Measurements from ENCODE around the gene NINJ2.
"Not testable (repeated sequence)": the region's sequence is repeated elsewhere in the genome, so short reads cannot be mapped to it uniquely, and the experiment has no call there.

NINJ2 gene

GRCh38 chr12:588024-588322 lies 75.3 kb downstream of the NINJ2 start:
- DNase-seq (ENCODE audit: low read depth in 2 of 3, low spot score in 1 of 3), result no peak

- no peak for DNase-seq (ENCODE audit: low read depth in 2 of 3, low spot score in 1 of 3)
These were observed 75.9 kb downstream of the NINJ2 start for GRCh38 chr12:587132-588023.

GRCh38 chr12:586318-587071 lies 76.8 kb downstream of the NINJ2 start:
- DNase-seq (ENCODE audit: low read depth in 2 of 3, low spot score in 1 of 3), result no peak

DNA sequence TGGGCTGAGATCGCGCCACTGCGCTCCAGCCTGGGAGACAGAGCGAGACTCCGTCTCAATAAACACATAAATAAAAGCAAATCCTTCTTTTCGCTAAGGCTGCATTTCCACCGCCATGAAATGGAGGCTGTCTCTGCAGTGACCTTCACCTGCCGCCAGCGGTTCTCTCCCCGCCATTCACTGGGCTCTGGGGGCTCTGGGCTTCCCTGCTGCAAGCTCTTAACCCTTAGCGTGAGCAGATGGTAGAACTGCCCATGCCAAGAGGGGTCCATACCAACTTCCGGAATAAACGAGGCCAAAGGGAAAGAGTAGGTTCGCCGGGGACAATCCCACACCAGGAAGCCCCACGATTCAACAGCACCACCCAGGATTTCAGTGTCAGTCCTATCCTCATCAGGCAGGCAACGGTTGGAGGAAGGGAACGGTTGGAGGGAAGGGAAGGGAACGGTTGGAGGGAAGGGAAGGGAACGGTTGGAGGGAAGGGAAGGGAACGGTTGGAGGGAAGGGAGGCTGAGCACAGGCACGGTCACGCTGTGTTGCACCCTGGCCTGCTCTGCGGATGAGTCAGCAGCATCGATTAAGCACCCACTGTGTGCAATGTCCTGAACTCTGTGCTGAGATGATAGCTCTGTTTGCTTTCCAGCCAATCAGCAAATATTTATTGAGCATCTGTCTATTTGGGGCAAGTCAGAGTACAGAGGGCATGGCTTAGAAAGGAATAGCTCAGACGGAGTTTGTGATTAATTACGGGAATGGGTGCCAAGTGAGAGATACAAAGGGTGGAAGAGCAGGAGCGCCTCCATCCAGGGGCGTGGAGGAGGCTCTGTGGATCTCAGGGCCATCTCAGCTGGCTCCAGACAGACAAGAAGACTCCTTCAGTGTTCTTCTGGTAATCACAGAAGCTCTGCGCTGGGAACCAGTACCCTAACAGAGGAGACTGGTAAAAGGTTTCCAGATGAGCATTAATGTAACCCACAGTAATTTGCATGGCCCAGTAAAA lies 77.9 kb downstream of the NINJ2 start:
- DNase-seq (ENCODE audit: low read depth in 2 of 3, low spot score in 1 of 3), result no peak

DNA sequence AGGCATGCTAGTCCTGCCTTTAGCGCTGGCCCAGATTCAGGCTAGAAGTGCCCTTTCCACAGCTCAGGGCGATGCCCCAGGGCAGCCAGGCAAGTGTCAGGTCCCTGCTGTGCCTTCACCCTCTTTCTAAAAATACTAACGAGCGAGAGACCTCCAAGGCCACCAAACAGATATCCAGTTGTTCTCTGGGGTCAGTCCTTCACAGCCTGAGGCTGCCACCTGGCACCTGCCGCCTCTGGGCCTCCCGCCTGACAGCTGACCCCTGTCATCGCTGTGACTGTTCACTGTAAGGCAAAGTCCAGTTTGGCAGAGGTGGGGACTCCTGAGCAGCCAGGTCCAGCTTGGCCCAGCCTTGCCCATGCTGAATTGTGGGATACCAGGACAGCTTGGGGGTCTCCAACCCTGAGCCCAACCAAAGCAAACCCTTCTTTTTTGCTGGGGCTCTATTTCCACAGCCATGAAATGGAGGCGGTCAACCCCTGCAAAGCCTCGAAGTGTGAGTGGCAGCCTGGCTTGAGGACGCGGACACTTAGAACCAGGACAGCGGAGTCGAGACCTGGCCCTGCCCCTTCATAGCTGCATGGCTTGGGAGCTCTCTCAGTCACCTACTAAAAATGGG lies 79.9 kb downstream of the NINJ2 start:
- no peak for DNase-seq (ENCODE audit: low read depth in 2 of 3, low spot score in 1 of 3)

DNA sequence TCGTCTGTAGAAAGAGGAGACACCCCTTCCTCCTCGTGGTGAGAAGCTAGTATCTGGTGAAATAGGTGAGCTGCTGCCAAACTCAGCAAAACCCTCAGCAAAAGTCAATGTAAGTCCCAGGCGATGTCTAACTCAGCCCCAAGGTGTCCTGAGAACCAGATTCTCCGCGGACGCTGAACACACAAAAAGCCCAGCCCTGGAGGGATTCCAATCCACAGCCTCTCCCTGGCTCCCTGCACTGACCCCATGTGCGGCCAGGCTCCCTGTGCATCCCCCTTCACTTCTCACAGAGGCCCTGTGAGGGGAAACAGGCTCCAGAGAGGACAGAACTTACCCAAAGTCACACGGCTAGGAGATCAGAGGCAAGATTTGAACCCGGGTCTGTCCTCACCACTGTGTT lies 81.5 kb downstream of the NINJ2 start:
- DNase-seq (ENCODE audit: low read depth in 2 of 3, low spot score in 1 of 3), result no peak

DNA sequence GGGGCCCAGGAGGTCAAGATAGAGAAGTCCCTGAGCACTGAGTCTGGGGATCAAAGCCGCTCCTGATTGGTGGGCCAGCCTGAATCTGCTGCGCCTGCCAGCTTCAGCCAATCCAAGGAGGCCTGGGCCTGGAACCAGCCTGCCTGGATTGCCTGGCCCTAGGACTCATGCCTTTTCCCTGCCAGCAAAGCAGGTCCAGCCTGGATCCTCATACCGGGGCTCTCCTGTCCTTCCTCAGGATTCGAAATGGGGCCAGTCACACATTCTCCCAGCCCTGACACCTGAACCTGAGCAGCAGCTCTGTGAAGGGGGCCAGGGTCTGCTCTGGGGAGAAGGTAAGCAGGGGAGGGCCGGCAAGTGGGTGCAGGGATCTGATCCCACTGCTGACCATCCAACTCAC lies 81.9 kb downstream of the NINJ2 start:
- DNase-seq (ENCODE audit: low read depth in 2 of 3, low spot score in 1 of 3), result no peak

GRCh38 chr12:580813-581212 lies 82.4 kb downstream of the NINJ2 start:
- no peak for DNase-seq (ENCODE audit: low read depth in 2 of 3, low spot score in 1 of 3)

DNA sequence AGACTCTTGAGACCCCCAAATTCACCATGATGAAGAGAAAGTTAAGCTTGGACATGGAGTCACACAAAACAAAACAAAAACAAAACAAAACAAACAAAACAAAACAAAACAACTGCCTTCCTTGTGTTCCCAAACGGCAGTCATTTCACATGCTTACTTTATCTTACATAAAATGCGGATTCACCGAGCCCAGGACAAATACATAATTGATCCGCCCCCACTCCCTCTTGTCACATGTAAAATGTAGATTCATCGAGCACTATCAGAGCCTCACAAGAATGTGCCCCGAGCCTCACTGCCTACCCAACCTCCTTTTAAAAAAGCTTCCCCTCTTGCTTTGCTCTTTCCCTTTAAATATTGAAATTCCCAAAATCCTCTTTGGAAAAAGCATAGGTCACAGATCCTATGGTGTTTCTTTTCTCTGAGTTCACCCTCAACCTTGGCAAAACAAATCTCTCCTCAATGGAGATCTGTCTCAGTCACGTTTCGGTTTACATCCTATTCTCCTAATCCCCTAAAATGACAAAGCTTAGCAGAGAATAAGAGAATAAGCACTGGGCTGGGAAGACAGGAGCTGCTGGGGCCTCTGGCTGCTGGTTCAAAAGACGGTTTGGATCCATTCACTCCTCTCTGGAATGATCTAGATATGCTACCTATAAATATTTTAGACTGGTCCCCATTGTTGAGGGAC lies 83.7 kb downstream of the NINJ2 start:
- DNase-seq (ENCODE audit: low read depth in 2 of 3, low spot score in 1 of 3), result no peak

- no peak for DNase-seq (ENCODE audit: low read depth in 2 of 3, low spot score in 1 of 3)
These were observed 84.4 kb downstream of the NINJ2 start for GRCh38 chr12:578748-579419.

DNA sequence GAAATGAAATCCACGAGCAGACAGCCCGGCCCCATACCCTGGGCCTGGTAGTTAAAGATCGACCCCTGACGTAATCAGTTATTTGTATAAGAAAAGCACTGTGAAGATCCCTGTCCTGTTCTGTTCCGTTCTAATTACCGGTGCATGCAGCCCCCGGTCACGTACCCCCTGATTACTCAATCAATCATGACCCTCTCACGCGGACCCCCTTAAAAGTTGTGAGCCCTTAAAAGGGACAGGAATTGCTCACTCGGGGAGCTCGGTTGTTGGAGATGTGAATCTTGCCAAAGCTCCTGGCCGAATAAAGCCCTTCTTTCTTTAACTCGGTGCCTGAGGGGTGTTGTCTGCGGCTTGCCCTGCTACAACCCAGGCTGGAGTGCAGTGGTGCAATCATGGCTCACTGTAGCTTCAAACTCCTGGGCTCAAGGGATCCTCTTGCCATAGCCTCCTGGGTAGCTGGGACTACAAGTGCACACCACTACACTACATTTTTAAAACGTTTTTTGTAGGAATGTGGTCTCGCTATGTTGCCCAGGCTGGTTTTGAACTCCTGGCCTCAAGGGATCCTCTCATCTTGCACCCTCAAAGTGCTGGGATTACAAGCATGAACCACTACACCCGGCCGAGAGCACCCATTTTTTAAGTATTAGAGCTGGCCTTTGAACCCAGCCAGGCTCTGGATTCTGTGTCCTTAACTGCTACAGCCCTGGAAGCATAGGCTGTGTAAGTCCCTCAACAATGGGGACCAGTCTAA lies 85.1 kb downstream of the NINJ2 start:
- DNase-seq (ENCODE audit: low read depth in 2 of 3, low spot score in 1 of 3), result not testable (repeated sequence)

- no peak for DNase-seq (ENCODE audit: low read depth in 2 of 3, low spot score in 1 of 3)
These were observed 86.6 kb downstream of the NINJ2 start for GRCh38 chr12:576615-577110.

DNA sequence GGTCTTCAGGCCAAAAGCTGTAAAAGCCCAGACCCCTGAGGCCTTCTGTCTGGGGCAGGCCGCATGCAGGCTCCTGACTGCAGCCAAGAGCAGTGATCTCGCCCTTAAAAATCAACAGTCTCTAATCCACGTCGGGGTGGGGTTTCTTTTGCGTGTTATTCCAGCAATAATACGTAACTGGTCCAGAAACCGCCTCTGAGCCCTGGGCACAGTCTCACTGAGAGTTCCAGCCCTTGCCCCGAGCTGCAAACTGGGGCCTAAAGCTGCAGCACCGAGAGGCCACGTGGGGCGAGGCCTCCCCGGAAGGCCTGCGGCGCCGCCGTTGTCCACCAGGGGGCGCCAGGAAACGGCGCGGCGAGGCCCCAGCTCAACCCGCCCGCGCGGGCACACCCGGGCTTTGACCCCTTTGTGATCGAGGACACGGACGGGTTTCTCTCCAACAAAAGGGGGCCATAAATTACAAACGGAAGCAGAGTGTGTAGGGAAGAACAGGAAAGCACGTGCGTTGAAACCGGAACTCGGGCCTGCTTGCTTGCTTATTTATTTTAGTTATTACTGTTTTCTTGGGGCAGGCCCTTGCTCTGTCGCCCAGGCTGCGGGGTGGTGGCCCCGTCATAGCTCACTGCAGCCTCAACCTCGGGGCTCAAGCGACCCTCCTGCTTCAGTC lies 87.2 kb downstream of the NINJ2 start:
- peak; percentile 68 to 85 (median 81) for DNase-seq (ENCODE audit: low read depth in 2 of 3, low spot score in 1 of 3)

DNA sequence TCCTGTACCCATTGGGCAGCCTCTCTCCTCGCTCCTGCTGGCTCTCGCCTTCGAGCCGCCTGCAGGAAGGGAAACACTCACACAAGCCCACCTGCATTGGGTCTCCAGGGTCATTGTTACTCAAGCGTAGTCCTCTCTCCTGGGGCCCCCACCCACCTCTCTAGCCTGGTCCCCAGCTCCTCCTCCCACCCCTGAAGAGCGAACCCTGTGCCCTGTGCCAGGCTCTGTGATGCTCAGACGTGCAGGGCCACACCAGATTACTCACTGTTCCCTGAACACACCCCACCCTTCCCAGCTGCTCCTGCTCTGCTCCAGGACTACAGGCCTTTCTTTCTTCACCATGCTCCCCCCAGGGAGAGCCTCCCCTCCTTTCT lies 88.1 kb downstream of the NINJ2 start:
- DNase-seq (ENCODE audit: low read depth in 2 of 3, low spot score in 1 of 3), result no peak

DNA sequence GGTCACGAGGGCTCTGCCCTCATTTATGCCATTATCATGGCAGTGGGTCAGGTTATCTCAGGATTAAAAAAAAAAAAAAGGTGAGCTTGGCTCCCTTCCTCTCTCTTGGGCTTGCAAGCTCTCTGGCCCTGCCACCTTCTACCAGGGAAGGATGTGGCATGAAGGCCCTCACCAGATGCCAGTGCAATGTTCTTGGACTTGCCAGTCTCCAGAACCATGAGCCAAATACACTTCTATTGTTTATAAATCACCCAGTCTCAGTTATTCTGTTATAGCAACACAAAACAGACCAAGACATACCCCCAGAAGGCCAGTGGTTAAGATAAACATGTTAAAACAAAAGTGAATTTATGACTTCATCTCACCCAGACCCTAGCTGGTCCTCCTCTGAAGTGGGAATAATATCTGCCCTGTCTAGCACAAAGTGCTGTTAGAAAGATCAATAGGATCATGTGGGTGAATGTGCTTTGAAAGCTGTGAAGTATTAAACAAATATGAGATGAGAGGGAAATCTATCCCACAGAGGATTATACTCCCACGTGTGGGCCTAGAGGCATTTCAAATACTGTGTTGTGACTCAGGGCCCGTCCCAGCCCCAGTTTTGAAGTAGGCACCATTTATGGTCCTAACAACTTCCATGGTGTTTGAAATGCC lies 88.6 kb downstream of the NINJ2 start:
- no peak for DNase-seq (ENCODE audit: low read depth in 2 of 3, low spot score in 1 of 3)

DNA sequence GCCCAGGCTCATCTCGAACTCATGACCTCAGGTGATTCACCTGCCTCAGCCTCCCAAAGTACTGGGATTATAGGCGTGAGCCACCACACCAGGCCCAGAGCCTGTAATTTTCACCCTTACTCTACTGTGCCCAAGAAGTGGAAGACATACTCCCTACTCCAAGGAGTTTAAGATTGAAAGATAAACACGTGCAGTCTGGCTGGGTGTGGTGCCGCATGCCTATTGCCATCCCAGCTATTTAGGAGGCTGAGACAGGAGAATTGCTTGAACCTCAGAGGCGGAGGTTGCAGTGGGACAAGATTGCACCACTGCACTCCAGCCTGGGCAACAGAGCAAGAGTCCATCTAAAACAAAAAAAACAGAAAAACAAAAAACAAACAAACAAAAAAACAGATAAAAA lies 90.0 kb downstream of the NINJ2 start:
- DNase-seq (ENCODE audit: low read depth in 2 of 3, low spot score in 1 of 3), result no peak

- DNase-seq (ENCODE audit: low read depth in 2 of 3, low spot score in 1 of 3), result no peak
These were observed 90.7 kb downstream of the NINJ2 start for GRCh38 chr12:572532-572899.
